Left lung (tissue), 14 donors: ENCODE data around the gene PBX4. TPM values are rescaled to one million over a fixed set of nuclear protein-coding genes. Genes with fewer than 3 reads are reported as not detected.
A peak's percentile ranks its signal among the peaks of the same experiment; 100 is the strongest.
"Not testable (repeated sequence)": the region's sequence is repeated elsewhere in the genome, so short reads cannot be mapped to it uniquely, and the experiment has no call there.

Experiments
- ATAC-seq: fragments of 200-7000 bp; cut with Tn5 transposase; one replicate; pipeline ENCODE4 v1.9.1; 2020; ENCODE audit warnings: moderate library complexity
- DNase-seq, 4 donors: peaks; one replicate each; pipeline ENCODE4 v3.0.0-alpha.2; 2013 to 2020
- H3K27ac ChIP-seq, 2 donors: fragments of 200-600 bp; sonication (generic) in 1 of 2; one replicate each; pipeline versions ENCODE4 v1.5.0 to v1.8.0; 2020 to 2021
- H3K27me3 ChIP-seq, 2 donors: fragments of 200-600 bp; sonication (generic) in 1 of 2; one replicate each; pipeline versions ENCODE4 v1.5.0 to v1.8.0; 2020 to 2021
- H3K36me3 ChIP-seq, 2 donors: fragments of 200-600 bp; sonication (generic) in 1 of 2; one replicate each; pipeline versions ENCODE4 v1.5.0 to v1.8.0; 2020 to 2021
- H3K4me1 ChIP-seq, 2 donors: fragments of 200-600 bp; one replicate each; pipeline ENCODE4 v1.8.0; 2021
- H3K4me3 ChIP-seq, 2 donors: fragments of 200-600 bp; sonication (generic) in 1 of 2; one replicate each; pipeline versions ENCODE4 v1.5.0 to v1.8.0; 2020 to 2021; ENCODE audit warnings: mild to moderate bottlenecking in 1 of 2
- H3K9me3 ChIP-seq, 2 donors: fragments of 200-600 bp; sonication (generic) in 1 of 2; one replicate each; pipeline versions ENCODE4 v1.5.0 to v1.8.0; 2020 to 2021
- CTCF ChIP-seq, 2 donors: fragments of 200-600 bp; sonication (generic) in 1 of 2; IDR thresholded peaks; one replicate each; pipeline versions ENCODE4 v1.5.0 to v1.8.0; 2021; ENCODE audit warnings: antibody characterized with exemption in 2 of 2
- intact Hi-C, 2 donors: fragments of 100-400 bp; cut with DNase I; formaldehyde crosslinking; loops; one replicate each; pipeline versions ENCODE4 v1.11.2 to v1.14.2; 2022
- long read RNA-seq, 12 donors: library from polyadenylated mRNA in 2 of 12; unstranded in 2 of 12; transcript quantifications; one replicate each; pipeline ENCODE4 v2.0.0 and lab custom pipeline, GENCODE V29; 2019 to 2026
- polyA plus RNA-seq, 6 donors: library from polyadenylated mRNA; unstranded; fragments of 120-200 nt; gene quantifications; one replicate each; pipeline ENCODE4 v1.2.1, GENCODE V29; 2013; ENCODE audit not compliant: insufficient read length in 6 of 6
- total RNA-seq, 2 donors: library from RNA; stranded (reverse); fragmentation: NEBNext Ultra II Directional; extraction: Animal tissue kit (Norgen Biotek cat#: 25700); gene quantifications; one replicate each; pipeline ENCODE4 v1.2.1, GENCODE V29; 2021
- donor health status: DM: no; HTN: yes; CAD: no.
- donor health status: DM: no; HTN: no; CAD: no.

Gene PBX4
- 1 to 10 TPM; 1.8 to 3.4 TPM for total RNA-seq
- 10 to 100 TPM; 14.0 to 22.0 (median 18.0) TPM for polyA plus RNA-seq
- long read RNA-seq, donor 1, partial matches to known transcripts: 0 of 6 reads
- long read RNA-seq, donor 1, other reads (novel, unspliced or antisense): 0 of 6 reads
- long read RNA-seq, donor 2, transcript PBX4-204 (2 exons, 727 nt): major isoform, 7 of 9 reads
- long read RNA-seq, donor 2, partial matches to known transcripts: 0 of 9 reads
- long read RNA-seq, donor 2, other reads (novel, unspliced or antisense): 0 of 9 reads
- long read RNA-seq, donor 3, partial matches to known transcripts: 0 of 2 reads
- long read RNA-seq, donor 3, other reads (novel, unspliced or antisense): 0 of 2 reads
- long read RNA-seq, donor 4: 0 reads
- long read RNA-seq, donor 5, partial matches to known transcripts: 0 of 4 reads
- long read RNA-seq, donor 5, other reads (novel, unspliced or antisense): 0 of 4 reads
- long read RNA-seq, donor 6, partial matches to known transcripts: 0 of 4 reads
- long read RNA-seq, donor 6, other reads (novel, unspliced or antisense): 0 of 4 reads
- long read RNA-seq, donor 7, partial matches to known transcripts: 0 of 2 reads
- long read RNA-seq, donor 7, other reads (novel, unspliced or antisense): 0 of 2 reads
- long read RNA-seq, donor 8, partial matches to known transcripts: 0 of 3 reads
- long read RNA-seq, donor 8, other reads (novel, unspliced or antisense): 0 of 3 reads
- long read RNA-seq, donor 9: 0 reads
- long read RNA-seq, donor 10, partial matches to known transcripts: 1 of 1 reads
- long read RNA-seq, donor 10, other reads (novel, unspliced or antisense): 0 of 1 reads
- long read RNA-seq, donor 11: 0 reads
- long read RNA-seq, donor 12, transcript PBX4-204 (2 exons, 727 nt): major isoform, 5 of 5 reads
- long read RNA-seq, donor 12, partial matches to known transcripts: 0 of 5 reads
- long read RNA-seq, donor 12, other reads (novel, unspliced or antisense): 0 of 5 reads

DNA sequence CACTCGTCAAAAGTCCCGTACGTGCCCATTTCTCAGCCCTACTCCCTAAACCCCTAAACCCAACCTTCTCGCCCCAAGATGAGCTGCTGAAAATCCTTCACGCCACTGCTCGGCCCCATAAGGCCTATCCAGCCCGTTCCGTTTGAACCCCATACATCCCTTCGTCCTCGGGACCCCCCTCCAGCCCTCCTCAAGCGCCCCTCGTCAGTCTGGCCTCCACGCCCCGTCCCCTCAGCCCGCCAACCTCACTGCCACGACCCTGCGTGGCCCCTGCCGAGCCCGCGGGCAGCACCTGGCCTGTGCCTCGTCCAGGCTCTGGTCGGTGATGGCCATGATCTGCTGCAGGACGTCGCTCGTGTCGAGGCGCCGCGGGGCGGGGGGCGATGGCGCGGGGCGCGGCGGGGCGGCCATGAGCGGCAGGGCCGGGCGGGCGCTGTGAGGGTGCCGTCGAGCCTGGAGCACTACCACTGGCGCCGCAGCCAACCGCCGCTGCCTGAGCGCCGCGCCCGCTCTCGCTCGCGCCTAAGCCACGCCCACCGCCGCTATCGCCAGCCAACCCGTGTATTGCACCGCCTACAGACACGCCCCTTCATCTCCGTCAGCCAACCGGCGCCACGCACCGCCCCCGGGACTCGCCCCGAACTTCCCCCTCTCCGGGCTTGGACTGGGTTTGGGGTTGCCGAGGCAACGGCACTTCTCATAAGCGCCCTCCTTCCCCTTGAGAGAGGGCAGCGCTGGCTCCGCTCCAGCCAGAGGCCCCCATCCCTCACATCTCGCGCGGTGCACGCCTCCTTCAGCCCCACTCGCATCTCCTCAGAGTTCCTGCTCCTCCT, at the start of gene PBX4:
TSS of gene PBX4 (minus strand) at position 469 of the 833 bp plus-strand sequence. CDS start at position 411, 58 bp downstream.
- ATAC-seq: peak; percentile 100
- Histone ChIP-seq H3K27me3 (peaks cover 0 to 12% of the 10 kb centered on the region in 2 donors), H3K36me3 (peaks cover 0 to 4% of the 10 kb centered on the region in 2 donors), H3K9me3 (no peaks in the 10 kb centered on the region), H3K27ac (peak within 1 kb of the TSS in 1 of 2 donors; percentile 45), H3K4me3 (peak within 1 kb of the TSS; percentile 45 to 47), H3K4me1 (peaks cover 0 to 13% of the 10 kb centered on the region in 2 donors)
- intact Hi-C loops: no loop called here
- TF ChIP-seq CTCF (IDR thresholded peaks at IDR 0.05): no peak
- peak; percentile 96 to 98 (median 98) for DNase-seq

DNA sequence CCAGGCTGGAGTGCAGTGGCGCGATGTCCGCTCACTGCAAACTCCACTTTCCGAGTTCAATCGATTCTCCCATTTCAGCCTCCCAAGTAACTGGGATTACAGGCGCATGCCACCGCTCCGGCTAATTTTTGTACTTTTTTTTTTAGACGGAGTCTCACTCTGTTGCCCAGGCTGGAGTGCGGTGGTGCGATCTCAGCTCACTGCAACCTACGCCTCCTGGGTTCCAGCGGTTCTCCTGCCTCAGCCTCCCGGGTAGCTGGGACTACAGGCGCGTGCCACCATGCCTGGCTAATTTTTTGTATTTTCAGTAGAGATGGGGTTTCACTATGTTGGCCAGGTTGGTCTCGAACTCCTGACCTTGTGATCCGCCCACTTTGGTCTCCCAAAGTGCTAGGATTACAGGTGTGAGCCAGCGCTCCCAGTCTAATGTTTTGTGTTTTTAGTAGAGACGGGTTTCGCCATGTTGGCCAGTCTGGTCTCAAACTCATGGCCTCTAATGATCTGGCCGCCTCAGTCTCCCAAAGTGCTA, 47.0 kb upstream of the PBX4 start:
- H3K27ac ChIP-seq, H3K27me3 ChIP-seq, H3K4me3 ChIP-seq, H3K36me3 ChIP-seq, ATAC-seq, DNase-seq, H3K9me3 ChIP-seq, intact Hi-C loops: not testable (repeated sequence)
- H3K4me1 ChIP-seq: peaks cover 22 to 55% of the 10 kb centered on the region in 2 donors

GRCh38 chr19:19663256-19664120, 45.0 kb upstream of the PBX4 start, which contains the start of gene ATP13A1:
TSS of gene ATP13A1 (minus strand) at chr19:19663676. CDS start at chr19:19663666, 10 bp downstream.
- peak within 1 kb of the TSS; percentile 88 to 97 for H3K27ac ChIP-seq
- H3K27me3 ChIP-seq: no peaks in the 10 kb centered on the region
- peaks cover 0 to 15% of the 10 kb centered on the region in 2 donors for H3K36me3 ChIP-seq
- no peaks in the 10 kb centered on the region for H3K9me3 ChIP-seq
- H3K4me3 ChIP-seq: peak within 1 kb of the TSS; percentile 95 to 96
- peaks cover 12 to 41% of the 10 kb centered on the region in 2 donors for H3K4me1 ChIP-seq
- DNase-seq (peak; percentile 97 to 99 (median 98)), ATAC-seq (peak; percentile 94)
- TF ChIP-seq CTCF (IDR thresholded peaks at IDR 0.05): peak in 1 of 2 donors; percentile 15
- intact Hi-C loops: no loop called here

GRCh38 chr19:19662871-19663255, 44.4 kb upstream of the PBX4 start:
- no peak for TF ChIP-seq CTCF (IDR thresholded peaks at IDR 0.05)
- peak overlapping the region; percentile 88 to 97 for H3K27ac ChIP-seq
- H3K36me3 ChIP-seq: peaks cover 0 to 21% of the 10 kb centered on the region in 2 donors
- intact Hi-C loops: no loop called here
- DNase-seq (no peak), ATAC-seq (no peak)
- peak overlapping the region; percentile 95 to 96 for H3K4me3 ChIP-seq
- no peaks in the 10 kb centered on the region for H3K27me3 ChIP-seq
- no peaks in the 10 kb centered on the region for H3K9me3 ChIP-seq
- H3K4me1 ChIP-seq: peaks cover 12 to 36% of the 10 kb centered on the region in 2 donors
